MM.1S (cell line): ENCODE results near the gene PATJ.

Experiments used
- DNase-seq: peaks from one replicate; pipeline ENCODE4 v3.0.0-alpha.2; 2015
- H2AFZ ChIP-seq: fragments of 300-600 bp; sonication (generic); 2 replicates; pipeline ENCODE4 v1.6.0; 2016; ENCODE audit warnings: antibody characterized with exemption, low read length
- H3F3A ChIP-seq: fragments of 300-600 bp; sonication (generic); 2 replicates; pipeline ENCODE4 v1.6.1; 2016; ENCODE audit warnings: mild to moderate bottlenecking, antibody characterized with exemption, low read length, moderate library complexity, mixed read lengths; ENCODE audit not compliant: insufficient read depth
- H3K27ac ChIP-seq: fragments of 300-600 bp; sonication (generic); 2 replicates; pipeline ENCODE4 v1.5.1; 2016; ENCODE audit warnings: mild to moderate bottlenecking, low read length
- H3K27me3 ChIP-seq: fragments of 300-600 bp; sonication (generic); replicated peaks from 2 replicates; pipeline ENCODE4 v1.6.0; 2016; ENCODE audit warnings: low read length; ENCODE audit not compliant: insufficient read depth
- H3K36me3 ChIP-seq: fragments of 300-600 bp; sonication (generic); replicated peaks from 2 replicates; pipeline ENCODE4 v1.6.1; 2016; ENCODE audit warnings: mild to moderate bottlenecking, low read length, mixed read lengths; ENCODE audit not compliant: insufficient read depth
- H3K4me1 ChIP-seq: fragments of 300-600 bp; sonication (generic); 2 replicates; pipeline ENCODE4 v1.6.1; 2016; ENCODE audit warnings: low read length, mixed read lengths
- H3K4me2 ChIP-seq: fragments of 300-600 bp; sonication (generic); 2 replicates; pipeline ENCODE4 v1.6.0; 2016; ENCODE audit warnings: low read depth, low read length
- H3K4me3 ChIP-seq: fragments of 300-600 bp; sonication (generic); 2 replicates; pipeline ENCODE4 v1.5.1; 2016; ENCODE audit warnings: low read length, mixed read lengths
- H3K79me2 ChIP-seq: fragments of 300-600 bp; sonication (generic); 2 replicates; pipeline ENCODE4 v1.6.1; 2016; ENCODE audit warnings: mixed run types, low read length, mixed read lengths
- H3K9ac ChIP-seq: fragments of 300-600 bp; sonication (generic); 2 replicates; pipeline ENCODE4 v1.6.1; 2016; ENCODE audit warnings: low read length, mixed read lengths
- H3K9me2 ChIP-seq: fragments of 300-600 bp; sonication (generic); replicated peaks from 2 replicates; pipeline ENCODE4 v1.6.1; 2016; ENCODE audit warnings: mild to moderate bottlenecking, low read length, mixed read lengths; ENCODE audit not compliant: insufficient read depth
- H3K9me3 ChIP-seq: fragments of 300-600 bp; sonication (generic); replicated peaks from 2 replicates; pipeline ENCODE4 v1.6.1; 2016; ENCODE audit warnings: mild to moderate bottlenecking, low read length, mixed read lengths; ENCODE audit not compliant: insufficient read depth
- H4K20me1 ChIP-seq: fragments of 300-600 bp; sonication (generic); 2 replicates; pipeline ENCODE4 v1.6.1; 2016; ENCODE audit warnings: mild to moderate bottlenecking, low read length, moderate library complexity, mixed read lengths; ENCODE audit not compliant: insufficient read depth
- EZH2 ChIP-seq: fragments of 300-600 bp; sonication (generic); optimal IDR thresholded peaks from 2 replicates; pipeline ENCODE3; 2017; ENCODE audit warnings: low read depth, mild to moderate bottlenecking, antibody characterized with exemption, low read length, mixed read lengths
- EZH2phosphoT487 ChIP-seq: fragments of 300-600 bp; sonication (generic); IDR thresholded peaks from 2 replicates; pipeline ENCODE4 v1.6.1; 2018; ENCODE audit warnings: antibody characterized with exemption, low read length
- TF ChIP-seq, protein P1 (sequence below): fragments of 300-600 bp; sonication (generic); IDR thresholded peaks from 2 replicates; pipeline ENCODE4 v1.5.1; 2016; ENCODE audit warnings: antibody characterized with exemption, low read length, mixed read lengths

PATJ gene

DNA sequence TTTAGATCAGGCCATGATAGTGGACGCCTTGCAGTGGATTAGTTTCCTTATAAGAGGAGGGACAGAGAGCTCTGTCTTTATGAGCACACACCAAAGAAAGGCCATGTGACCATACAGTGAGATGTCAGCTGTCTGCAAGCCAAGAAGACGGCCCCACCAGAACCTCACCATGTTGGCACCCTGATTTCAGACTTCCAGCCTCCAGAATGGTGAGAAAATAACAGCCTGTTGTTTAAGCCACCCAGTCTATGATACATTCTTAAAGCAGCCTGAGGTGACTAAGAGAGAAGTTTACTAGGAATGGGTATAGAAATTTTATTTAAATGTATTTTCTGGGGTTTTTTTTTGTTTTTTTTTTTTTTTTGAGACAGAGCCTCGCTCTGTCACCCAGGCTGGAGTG is 481.9 kb downstream of the PATJ start:
- Histone ChIP-seq H3K27ac (no peak overlapping the region), H3K9me3 (no peaks in the 10 kb centered on the region), H3K36me3 (no peaks in the 10 kb centered on the region), H3K4me1 (no peaks in the 10 kb centered on the region), H3K4me2 (no peak overlapping the region), H3K4me3 (no peak overlapping the region), H3K79me2 (no peaks in the 10 kb centered on the region), H3K27me3 (no peaks in the 10 kb centered on the region), H3K9me2 (no peaks in the 10 kb centered on the region), H2AFZ (no peak overlapping the region), H3K9ac (no peak overlapping the region), H3F3A (no peaks in the 10 kb centered on the region), H4K20me1 (no peaks in the 10 kb centered on the region)
- no peak for TF ChIP-seq EZH2phosphoT487
- no peak for TF ChIP-seq EZH2
- TF ChIP-seq, protein P1, sequence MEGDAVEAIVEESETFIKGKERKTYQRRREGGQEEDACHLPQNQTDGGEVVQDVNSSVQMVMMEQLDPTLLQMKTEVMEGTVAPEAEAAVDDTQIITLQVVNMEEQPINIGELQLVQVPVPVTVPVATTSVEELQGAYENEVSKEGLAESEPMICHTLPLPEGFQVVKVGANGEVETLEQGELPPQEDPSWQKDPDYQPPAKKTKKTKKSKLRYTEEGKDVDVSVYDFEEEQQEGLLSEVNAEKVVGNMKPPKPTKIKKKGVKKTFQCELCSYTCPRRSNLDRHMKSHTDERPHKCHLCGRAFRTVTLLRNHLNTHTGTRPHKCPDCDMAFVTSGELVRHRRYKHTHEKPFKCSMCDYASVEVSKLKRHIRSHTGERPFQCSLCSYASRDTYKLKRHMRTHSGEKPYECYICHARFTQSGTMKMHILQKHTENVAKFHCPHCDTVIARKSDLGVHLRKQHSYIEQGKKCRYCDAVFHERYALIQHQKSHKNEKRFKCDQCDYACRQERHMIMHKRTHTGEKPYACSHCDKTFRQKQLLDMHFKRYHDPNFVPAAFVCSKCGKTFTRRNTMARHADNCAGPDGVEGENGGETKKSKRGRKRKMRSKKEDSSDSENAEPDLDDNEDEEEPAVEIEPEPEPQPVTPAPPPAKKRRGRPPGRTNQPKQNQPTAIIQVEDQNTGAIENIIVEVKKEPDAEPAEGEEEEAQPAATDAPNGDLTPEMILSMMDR, result no peak
- DNase-seq, result no peak

DNA sequence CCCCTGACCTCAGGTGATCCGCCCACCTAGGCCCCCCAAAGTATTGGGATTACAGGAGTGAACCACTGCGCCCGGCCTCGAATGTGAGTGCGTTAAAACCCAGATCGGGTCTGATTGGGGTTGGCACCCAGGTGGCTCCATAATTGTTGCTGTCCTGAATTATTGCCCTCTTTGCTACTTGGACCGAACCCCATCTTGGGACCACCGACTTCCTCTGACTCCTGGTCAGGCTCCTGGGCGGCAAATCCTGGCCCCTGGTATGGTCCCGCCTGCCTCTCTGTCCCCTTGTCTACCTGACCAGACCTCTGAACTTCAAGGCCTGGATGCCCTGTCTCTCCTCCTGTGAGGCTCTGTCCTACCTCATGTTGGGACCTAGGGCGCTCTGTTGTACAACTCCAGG is 485.2 kb downstream of the PATJ start:
- Histone ChIP-seq H3K9me3 (no peaks in the 10 kb centered on the region), H3K79me2 (no peaks in the 10 kb centered on the region), H3K9ac (no peak overlapping the region), H3K9me2 (no peaks in the 10 kb centered on the region), H3F3A (no peaks in the 10 kb centered on the region), H3K4me3 (no peak overlapping the region), H3K27ac (no peak overlapping the region), H3K4me1 (no peaks in the 10 kb centered on the region), H3K4me2 (no peak overlapping the region), H3K27me3 (no peaks in the 10 kb centered on the region), H4K20me1 (no peaks in the 10 kb centered on the region), H3K36me3 (no peaks in the 10 kb centered on the region), H2AFZ (no peak overlapping the region)
- no peak for DNase-seq
- TF ChIP-seq, protein P1, result no peak
- TF ChIP-seq EZH2 (no peak), EZH2phosphoT487 (no peak)
